ENCODE data around the gene PIEZO2.

PIEZO2 gene

GRCh38 chr18:11119959-11120587 lies 29.3 kb downstream of the PIEZO2 start:
- FAIRE-seq (no peak), DNase-seq (ENCODE audit: insufficient read length, low spot score) (no peak)
- no peak for TF ChIP-seq CTCF (IDR thresholded peaks at IDR 0.05; ENCODE audit: insufficient read depth, missing control alignments)

DNA sequence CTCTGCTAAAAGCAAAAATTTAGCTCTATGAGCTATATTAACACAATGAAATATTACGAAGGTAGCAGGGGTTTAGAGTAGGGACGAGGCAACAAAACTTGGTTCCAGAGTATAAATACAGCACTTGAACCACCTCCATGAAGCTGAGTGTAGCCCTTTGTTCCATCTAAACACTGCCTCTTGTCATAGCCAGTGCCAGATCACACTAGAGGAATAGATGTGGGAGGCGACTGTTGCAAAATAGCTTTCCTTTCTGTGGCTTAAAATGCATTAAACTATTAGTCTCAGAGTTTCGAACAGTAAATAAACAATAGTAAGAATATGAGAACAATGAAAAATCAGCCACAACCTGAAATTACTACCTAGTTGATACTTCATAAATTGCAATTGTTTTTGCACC lies 29.8 kb downstream of the PIEZO2 start:
- no peak for TF ChIP-seq CTCF (IDR thresholded peaks at IDR 0.05; ENCODE audit: insufficient read depth, missing control alignments)
- FAIRE-seq (no peak), DNase-seq (ENCODE audit: insufficient read length, low spot score) (no peak)

DNA sequence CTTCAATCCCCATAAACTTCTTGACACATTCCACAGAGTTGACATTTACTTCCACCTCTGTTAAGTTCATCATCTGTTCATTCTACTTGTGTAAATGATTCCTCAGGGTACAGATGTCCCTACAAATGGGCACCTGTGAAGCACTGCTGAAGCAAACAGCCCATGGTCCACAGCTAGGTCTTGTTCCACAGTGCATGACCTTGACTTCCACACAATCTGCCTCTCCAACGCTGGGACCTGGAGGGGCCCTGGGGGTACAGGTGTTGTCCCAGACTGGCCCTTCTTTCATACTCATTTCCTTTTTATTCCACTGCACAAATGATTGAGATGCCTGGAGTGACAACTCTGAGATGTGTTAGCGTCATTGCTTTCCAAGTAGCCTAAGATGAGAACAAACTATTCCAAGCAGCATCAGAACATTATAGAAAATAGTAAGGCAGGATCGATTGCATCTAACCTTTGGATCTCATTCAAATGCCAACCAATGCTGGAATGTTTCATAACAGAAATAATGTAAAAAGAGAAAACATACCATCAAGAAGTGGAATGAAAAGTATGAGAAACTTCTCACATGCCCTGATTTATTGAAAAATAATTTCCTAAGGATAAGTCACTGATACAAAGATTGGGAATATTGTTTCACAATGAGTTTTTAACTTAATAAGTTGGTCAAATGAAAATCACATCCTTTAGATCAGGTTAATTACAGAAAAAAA lies 31.2 kb downstream of the PIEZO2 start:
- DNase-seq (ENCODE audit: insufficient read length, low spot score) (no peak), FAIRE-seq (no peak)
- TF ChIP-seq CTCF (IDR thresholded peaks at IDR 0.05; ENCODE audit: insufficient read depth, missing control alignments): no peak

DNA sequence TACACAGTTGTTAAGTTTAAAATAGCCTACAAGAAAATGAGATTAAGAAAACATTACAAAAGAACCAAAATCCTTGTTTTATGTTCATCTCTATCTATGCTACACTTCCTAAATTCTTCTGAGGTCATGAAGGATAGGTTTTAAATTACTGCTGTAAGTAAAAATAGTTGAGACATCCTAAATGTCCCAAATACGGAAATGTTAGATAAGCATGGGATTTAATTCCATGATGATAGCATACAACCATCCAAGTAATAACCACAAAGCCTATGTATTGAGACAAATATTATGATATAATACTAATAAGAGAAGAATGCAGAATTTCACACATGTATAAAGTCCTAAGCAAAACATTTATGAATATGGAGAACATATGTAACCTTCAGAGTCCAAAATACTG lies 34.1 kb downstream of the PIEZO2 start:
- TF ChIP-seq CTCF (IDR thresholded peaks at IDR 0.05; ENCODE audit: insufficient read depth, missing control alignments): no peak
- no peak for DNase-seq (ENCODE audit: insufficient read length, low spot score)
- no peak for FAIRE-seq

- no peak for TF ChIP-seq CTCF (IDR thresholded peaks at IDR 0.05; ENCODE audit: insufficient read depth, missing control alignments)
- FAIRE-seq (no peak), DNase-seq (ENCODE audit: insufficient read length, low spot score) (no peak)
These were observed 34.7 kb downstream of the PIEZO2 start for GRCh38 chr18:11114653-11115052.

- FAIRE-seq: no peak
- no peak for TF ChIP-seq CTCF (IDR thresholded peaks at IDR 0.05; ENCODE audit: insufficient read depth, missing control alignments)
- DNase-seq (ENCODE audit: insufficient read length, low spot score): no peak
These were observed 35.4 kb downstream of the PIEZO2 start for GRCh38 chr18:11113937-11114336.

DNA sequence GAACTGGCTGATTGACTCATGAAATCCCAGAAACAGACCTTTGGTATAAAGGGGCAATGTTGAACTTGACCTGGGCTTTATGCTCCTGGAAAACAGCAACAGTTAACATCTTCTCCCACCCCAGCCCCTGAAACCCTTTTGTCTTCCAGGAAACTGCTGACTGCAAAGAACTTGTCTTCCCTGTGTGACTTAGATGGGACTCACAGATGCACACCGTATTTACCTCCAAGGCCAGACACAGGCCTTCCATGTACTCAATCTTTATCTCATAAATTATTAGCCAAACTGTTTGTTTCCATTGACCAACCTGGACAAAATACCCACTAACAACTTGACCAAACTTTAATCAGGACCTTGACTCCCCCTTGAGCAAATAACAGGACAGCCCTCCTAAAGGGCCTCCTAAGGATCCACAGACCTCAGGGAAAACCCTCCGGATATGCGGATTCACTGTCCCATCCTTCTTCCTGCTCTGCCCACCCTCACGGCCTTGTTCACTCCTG lies 36.3 kb downstream of the PIEZO2 start:
- no peak for DNase-seq (ENCODE audit: insufficient read length, low spot score)
- FAIRE-seq: no peak
- TF ChIP-seq CTCF (IDR thresholded peaks at IDR 0.05; ENCODE audit: insufficient read depth, missing control alignments): no peak

Data from D721Med (cell line).